Fibroblast of the aortic adventitia (primary cell): Measurements from ENCODE around the gene MAPK10. TPM values are rescaled to one million over a fixed set of nuclear protein-coding genes. Genes with fewer than 3 reads are reported as not detected.

Source experiments
- DNase-seq: peaks from one replicate; pipeline ENCODE4 v3.0.0-alpha.2; 2010; ENCODE audit warnings: low read depth
- H3K4me3 ChIP-seq: 2 replicates; pipeline ENCODE4 v1.5.1; 2011; ENCODE audit warnings: low read depth, mild to moderate bottlenecking, control low read depth, low read length, moderate library complexity
- total RNA-seq: library from RNA; depleted of rRNA; stranded (reverse); fragments of >200 nt; gene quantifications from 2 replicates; pipeline ENCODE4 v1.2.3, GENCODE V29; 2012; ENCODE audit warnings: low replicate concordance
- TF ChIP-seq, protein P1 (sequence below): IDR thresholded peaks from 2 replicates; pipeline ENCODE4 v1.5.1; 2011; ENCODE audit warnings: mild to moderate bottlenecking, low read length, control low read depth, inconsistent platforms; ENCODE audit not compliant: insufficient read depth

Gene MAPK10
- total RNA-seq, 1 donor: 69.6 TPM

DNA sequence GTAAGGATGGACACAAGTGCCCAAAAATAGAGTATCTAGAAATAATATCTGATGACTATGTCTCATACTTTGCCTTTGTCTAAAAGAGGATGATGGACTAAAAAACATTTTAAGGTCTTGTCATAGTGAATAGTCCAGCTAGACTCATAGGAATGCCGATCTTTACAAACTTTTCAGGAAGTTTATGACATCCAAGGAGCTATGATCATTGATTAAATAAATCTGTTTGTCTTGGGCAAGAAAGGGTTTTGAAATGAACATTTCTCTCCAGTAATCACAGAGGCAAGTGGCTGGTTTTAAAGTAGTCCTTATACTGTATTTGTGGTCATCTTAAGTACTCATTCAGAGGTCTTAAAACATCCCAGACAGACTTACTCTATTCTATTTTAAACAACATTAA lies 109.8 kb downstream of the MAPK10 start:
- TF ChIP-seq, protein P1, sequence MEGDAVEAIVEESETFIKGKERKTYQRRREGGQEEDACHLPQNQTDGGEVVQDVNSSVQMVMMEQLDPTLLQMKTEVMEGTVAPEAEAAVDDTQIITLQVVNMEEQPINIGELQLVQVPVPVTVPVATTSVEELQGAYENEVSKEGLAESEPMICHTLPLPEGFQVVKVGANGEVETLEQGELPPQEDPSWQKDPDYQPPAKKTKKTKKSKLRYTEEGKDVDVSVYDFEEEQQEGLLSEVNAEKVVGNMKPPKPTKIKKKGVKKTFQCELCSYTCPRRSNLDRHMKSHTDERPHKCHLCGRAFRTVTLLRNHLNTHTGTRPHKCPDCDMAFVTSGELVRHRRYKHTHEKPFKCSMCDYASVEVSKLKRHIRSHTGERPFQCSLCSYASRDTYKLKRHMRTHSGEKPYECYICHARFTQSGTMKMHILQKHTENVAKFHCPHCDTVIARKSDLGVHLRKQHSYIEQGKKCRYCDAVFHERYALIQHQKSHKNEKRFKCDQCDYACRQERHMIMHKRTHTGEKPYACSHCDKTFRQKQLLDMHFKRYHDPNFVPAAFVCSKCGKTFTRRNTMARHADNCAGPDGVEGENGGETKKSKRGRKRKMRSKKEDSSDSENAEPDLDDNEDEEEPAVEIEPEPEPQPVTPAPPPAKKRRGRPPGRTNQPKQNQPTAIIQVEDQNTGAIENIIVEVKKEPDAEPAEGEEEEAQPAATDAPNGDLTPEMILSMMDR: no peak
- peak; percentile 23 for DNase-seq

DNA sequence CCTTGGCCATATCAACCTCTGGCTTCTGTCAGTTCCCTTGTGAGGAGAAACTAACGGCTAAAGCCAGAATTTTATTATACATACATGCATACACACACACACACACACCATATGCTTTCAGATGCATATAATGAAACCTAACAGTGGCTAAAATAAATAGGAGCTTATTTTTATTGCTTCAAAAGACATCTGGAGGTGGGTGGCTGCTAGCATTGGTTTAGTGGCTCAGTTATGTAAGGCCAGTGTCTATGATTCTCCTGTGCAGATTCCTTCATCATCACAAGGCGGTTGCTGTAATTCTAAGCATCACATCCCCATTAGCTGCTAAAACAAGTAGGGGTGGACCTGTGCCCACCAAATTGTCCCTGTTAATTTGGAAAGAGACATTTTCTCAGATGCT lies 110.8 kb downstream of the MAPK10 start:
- no peak for DNase-seq
- TF ChIP-seq, protein P1: no peak
- H3K4me3 ChIP-seq: no peak overlapping the region

More for the DNA sequence above, 109.8 kb downstream of the MAPK10 start:
- no peak overlapping the region for H3K4me3 ChIP-seq

DNA sequence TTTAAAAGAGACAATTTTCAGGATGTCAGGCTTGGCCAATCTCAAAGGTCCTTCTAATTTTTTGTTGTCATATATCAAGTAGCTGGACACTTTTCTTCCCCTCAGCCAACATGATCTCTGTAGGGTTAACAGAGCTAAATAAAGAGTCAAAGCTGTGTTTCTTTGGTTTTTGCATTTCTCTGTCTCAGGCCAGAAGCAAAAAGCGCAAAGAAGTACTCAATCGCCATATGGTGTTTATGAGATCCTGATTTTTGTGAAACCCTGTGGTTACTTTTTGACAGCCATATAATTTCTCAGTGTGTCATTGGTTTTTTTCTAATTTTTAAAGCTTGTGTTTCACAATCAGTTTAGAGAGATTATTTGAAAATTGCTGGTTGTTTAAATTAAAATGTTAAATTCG lies 111.9 kb downstream of the MAPK10 start:
- TF ChIP-seq, protein P1: no peak
- no peak overlapping the region for H3K4me3 ChIP-seq
- DNase-seq: no peak

DNA sequence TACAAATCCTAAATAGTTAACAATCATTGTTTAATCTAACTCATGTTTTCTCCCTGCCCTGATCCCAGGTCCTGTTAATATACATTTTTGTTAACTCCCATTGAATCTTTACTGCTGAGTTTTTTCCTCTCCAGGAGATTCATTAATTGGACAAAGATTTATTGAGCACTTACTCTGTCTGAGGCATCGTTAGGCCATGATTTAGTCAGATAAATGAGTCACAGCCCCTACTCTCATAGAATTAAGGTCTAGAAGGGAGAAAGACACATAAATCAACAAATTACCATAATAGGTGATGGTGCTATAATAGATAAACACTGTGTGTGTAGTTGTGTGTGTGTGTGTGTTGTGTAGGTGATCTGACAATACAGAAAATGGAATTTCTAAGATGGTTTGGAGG lies 112.5 kb downstream of the MAPK10 start:
- TF ChIP-seq, protein P1: no peak
- DNase-seq: no peak
- no peak overlapping the region for H3K4me3 ChIP-seq

DNA sequence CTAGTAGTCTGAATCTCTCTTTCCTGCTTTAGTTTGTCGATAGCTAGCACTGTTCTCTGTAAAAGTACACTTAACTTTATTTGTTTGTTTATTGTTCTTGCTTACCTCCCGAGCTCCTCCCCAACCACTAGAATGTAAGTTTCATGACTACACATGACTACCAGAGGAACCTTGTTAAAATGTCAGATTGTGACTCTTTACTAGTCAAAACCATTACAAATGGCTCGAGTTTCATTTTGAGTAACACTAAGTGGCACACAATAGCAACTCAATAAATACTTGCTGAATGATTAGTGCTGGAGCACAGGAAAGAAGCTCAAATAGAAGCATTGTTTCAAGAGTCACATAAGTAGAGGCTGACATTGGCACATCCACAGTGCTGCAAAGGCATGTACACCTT lies 116.1 kb downstream of the MAPK10 start:
- H3K4me3 ChIP-seq: no peak overlapping the region
- DNase-seq: no peak
- TF ChIP-seq, protein P1: no peak

DNA sequence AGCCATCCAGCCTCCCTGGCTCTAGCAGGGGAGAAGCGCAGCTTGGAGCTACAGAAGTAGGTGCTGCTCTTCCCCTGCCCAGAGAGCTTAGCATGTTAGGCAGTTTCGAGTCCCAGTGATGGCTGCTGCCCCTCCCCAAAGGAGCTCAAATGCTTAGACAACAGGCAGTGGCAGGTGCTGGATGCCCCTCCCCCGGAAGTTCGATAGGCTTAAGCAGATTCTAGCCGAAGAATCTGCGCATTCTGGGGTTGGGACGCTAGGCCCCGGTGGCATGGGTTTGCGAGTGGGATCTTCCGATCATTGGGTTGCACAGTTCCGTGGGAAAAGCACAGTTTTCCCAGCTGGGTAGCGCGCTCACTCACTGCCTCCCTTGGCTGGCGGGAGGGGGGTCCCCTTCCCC lies 117.2 kb downstream of the MAPK10 start:
- TF ChIP-seq, protein P1: no peak
- no peak overlapping the region for H3K4me3 ChIP-seq
- no peak for DNase-seq

DNA sequence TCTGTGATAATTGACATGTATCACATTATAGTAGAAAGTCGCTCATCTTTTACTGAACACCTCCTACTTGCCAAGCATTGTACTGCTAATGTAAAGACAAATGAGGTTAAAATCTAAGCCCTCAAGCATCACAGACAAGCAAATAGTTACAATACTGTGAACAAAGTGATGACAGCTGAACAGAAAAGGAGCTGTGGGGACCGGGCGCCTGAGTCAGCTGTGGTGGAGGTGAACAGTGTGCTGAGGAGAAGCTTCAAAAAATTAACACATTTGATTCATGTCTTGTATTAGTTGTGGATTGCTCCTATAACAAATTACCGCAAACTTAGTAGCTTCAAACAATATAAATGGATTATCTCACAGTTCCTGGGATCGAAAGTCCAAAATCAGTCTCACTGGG lies 124.3 kb downstream of the MAPK10 start:
- TF ChIP-seq, protein P1: no peak
- no peak for DNase-seq
- no peak overlapping the region for H3K4me3 ChIP-seq
